SJSA1 (cell line): ENCODE results near the gene KASH5. TPM values are rescaled to one million over a fixed set of nuclear protein-coding genes. Genes with fewer than 3 reads are reported as not detected.

ENCODE experiments used
- DNase-seq, 2 experiments: peaks; one replicate each; pipeline ENCODE4 v3.0.0-alpha.2; 2015 to 2020; ENCODE audit warnings: low spot score in 2 of 2, low read depth in 1 of 2
- H3K27ac ChIP-seq: fragments of 250-450 bp; sonication (Bioruptor Pico); 2 replicates; pipeline ENCODE4 v1.5.1; 2020; ENCODE audit warnings: mild to moderate bottlenecking, moderate library complexity
- H3K27me3 ChIP-seq: fragments of 250-450 bp; sonication (Bioruptor Pico); replicated peaks from 2 replicates; pipeline ENCODE4 v1.5.1; 2020; ENCODE audit warnings: mild to moderate bottlenecking, moderate library complexity
- H3K36me3 ChIP-seq: fragments of 250-450 bp; sonication (Bioruptor Pico); 2 replicates; pipeline ENCODE4 v1.5.1; 2020; ENCODE audit warnings: mild to moderate bottlenecking
- H3K4me1 ChIP-seq: fragments of 250-450 bp; sonication (Bioruptor Pico); replicated peaks from 2 replicates; pipeline ENCODE4 v1.6.1; 2021; ENCODE audit warnings: mild to moderate bottlenecking
- H3K4me3 ChIP-seq: fragments of 250-450 bp; sonication (Bioruptor Pico); 2 replicates; pipeline ENCODE4 v1.5.1; 2020; ENCODE audit warnings: mild to moderate bottlenecking
- H3K9me3 ChIP-seq: fragments of 250-450 bp; sonication (Bioruptor Pico); replicated peaks from 2 replicates; pipeline ENCODE4 v1.5.1; 2020; ENCODE audit warnings: mild to moderate bottlenecking
- total RNA-seq: library from RNA; depleted of rRNA; stranded (reverse); fragments of >200 nt; shearing (Covaris generic); gene quantifications from 2 replicates; pipeline ENCODE4 v1.2.3, GENCODE V29; 2014

Gene KASH5
- total RNA-seq, 1 experiment from 2014 or later: not detected

DNA sequence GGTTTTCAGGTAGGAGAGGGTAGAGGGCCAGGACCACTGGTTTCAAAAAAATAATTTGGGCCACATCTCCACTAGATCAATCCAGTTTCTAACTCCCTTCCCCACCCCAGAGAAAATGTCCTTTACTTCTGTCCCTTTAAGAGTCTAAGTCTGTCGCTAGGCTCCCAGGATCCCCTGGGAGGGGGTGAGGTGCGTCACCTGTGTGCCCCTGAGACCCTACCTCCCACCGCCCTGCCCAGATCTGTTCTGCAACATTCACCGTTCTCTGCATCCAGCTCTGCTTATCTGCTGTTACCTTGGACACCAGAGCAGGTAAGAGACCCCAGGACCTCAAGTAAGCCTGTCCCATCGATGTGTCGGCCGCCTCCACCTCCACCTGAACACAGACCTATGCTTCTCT lies 37.1 kb downstream of the KASH5 start, which contains the start of gene GFY:
GFY (plus strand) TSS at position 211 of the 400 bp plus-strand sequence. CDS start 1,043 bp downstream, outside the sequence.
- peaks cover 93% of the 10 kb centered on the region for H3K27me3 ChIP-seq
- H3K4me3 ChIP-seq: no peak within 1 kb of the TSS
- no peak within 1 kb of the TSS for H3K27ac ChIP-seq
- no peak for DNase-seq
- peaks cover 16% of the 10 kb centered on the region for H3K4me1 ChIP-seq
- H3K36me3 ChIP-seq: no peaks in the 10 kb centered on the region
- peaks cover 2% of the 10 kb centered on the region; the same call in 1 of the 2 replicates for H3K9me3 ChIP-seq

- H3K27ac ChIP-seq: no peak overlapping the region
- H3K36me3 ChIP-seq: no peaks in the 10 kb centered on the region
- H3K27me3 ChIP-seq: peaks cover 89% of the 10 kb centered on the region
- H3K9me3 ChIP-seq: peaks cover 2% of the 10 kb centered on the region; the same call in 1 of the 2 replicates
- peaks cover 15% of the 10 kb centered on the region for H3K4me1 ChIP-seq
- no peak overlapping the region for H3K4me3 ChIP-seq
- no peak for DNase-seq
Observed at GRCh38 chr19:49425922-49426592, 38.0 kb downstream of the KASH5 start.

- Histone ChIP-seq H3K27ac (no peak overlapping the region), H3K9me3 (peaks cover 2% of the 10 kb centered on the region; the same call in 1 of the 2 replicates), H3K36me3 (no peaks in the 10 kb centered on the region), H3K4me1 (peaks cover 9% of the 10 kb centered on the region), H3K4me3 (no peak overlapping the region), H3K27me3 (peaks cover 91% of the 10 kb centered on the region)
- no peak for DNase-seq
Observed at GRCh38 chr19:49427339-49427738, 39.3 kb downstream of the KASH5 start.

GRCh38 chr19:49427855-49428546 lies 40.0 kb downstream of the KASH5 start:
- Histone ChIP-seq H3K27me3 (peaks cover 91% of the 10 kb centered on the region), H3K36me3 (no peaks in the 10 kb centered on the region), H3K27ac (no peak overlapping the region), H3K9me3 (peaks cover 2% of the 10 kb centered on the region; the same call in 1 of the 2 replicates), H3K4me1 (peaks cover 4% of the 10 kb centered on the region), H3K4me3 (no peak overlapping the region)
- DNase-seq: no peak

DNA sequence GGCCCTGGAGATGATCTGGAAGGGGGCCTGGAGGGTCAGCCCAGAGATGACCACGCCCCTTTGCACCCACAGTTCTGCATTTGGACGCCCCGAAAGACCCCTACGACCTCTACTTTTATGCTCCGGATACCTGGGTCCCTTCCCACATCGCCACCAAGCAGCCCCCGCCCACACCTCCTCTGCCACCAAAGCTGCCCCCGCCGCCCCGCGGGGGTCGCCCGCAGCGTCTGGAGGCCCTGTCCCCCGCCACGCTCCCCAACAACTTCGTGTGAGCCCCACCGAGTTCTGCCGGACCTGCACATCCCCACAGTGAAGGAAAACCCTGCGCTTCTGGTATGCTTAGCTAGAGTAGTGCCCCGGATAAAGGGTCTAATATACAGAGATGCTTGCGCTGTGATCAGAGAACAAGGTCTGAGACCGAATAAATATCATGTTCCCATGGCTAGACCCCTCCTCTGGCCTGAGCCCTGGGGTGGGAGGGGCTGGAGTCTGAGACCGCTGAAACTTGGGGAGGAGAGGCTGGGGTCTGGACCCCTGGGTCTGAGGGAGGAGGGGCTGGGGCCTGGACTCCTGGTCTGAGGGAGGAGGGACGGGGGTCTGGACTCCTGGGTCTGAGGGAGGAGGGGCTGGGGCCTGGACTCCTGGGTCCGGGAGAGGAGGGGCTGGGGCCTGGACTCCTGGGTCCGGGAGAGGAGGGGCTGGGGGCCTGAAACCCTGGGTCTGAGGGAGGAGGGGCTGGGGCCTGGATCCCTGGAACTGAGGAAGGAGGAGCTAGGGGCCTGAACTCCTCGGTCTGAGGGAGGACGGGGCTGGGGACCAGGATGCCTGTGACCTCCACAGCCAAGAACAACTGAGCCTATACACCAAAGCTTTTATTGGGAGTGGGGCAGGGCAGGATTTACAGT lies 40.8 kb downstream of the KASH5 start:
- H3K4me1 ChIP-seq: peaks cover 4% of the 10 kb centered on the region
- H3K27me3 ChIP-seq: peaks cover 91% of the 10 kb centered on the region
- H3K27ac ChIP-seq: no peak overlapping the region
- DNase-seq: no peak
- no peak overlapping the region for H3K4me3 ChIP-seq
- H3K36me3 ChIP-seq: no peaks in the 10 kb centered on the region
- peaks cover under 1% of the 10 kb centered on the region; the same call in 1 of the 2 replicates for H3K9me3 ChIP-seq

GRCh38 chr19:49430172-49430677 lies 42.2 kb downstream of the KASH5 start:
- peaks cover 86% of the 10 kb centered on the region for H3K27me3 ChIP-seq
- H3K27ac ChIP-seq: no peak overlapping the region
- H3K4me1 ChIP-seq: peaks cover 4% of the 10 kb centered on the region
- H3K9me3 ChIP-seq: no peaks in the 10 kb centered on the region; the same call in 1 of the 2 replicates
- H3K4me3 ChIP-seq: no peak overlapping the region
- H3K36me3 ChIP-seq: no peaks in the 10 kb centered on the region
- DNase-seq: no peak

DNA sequence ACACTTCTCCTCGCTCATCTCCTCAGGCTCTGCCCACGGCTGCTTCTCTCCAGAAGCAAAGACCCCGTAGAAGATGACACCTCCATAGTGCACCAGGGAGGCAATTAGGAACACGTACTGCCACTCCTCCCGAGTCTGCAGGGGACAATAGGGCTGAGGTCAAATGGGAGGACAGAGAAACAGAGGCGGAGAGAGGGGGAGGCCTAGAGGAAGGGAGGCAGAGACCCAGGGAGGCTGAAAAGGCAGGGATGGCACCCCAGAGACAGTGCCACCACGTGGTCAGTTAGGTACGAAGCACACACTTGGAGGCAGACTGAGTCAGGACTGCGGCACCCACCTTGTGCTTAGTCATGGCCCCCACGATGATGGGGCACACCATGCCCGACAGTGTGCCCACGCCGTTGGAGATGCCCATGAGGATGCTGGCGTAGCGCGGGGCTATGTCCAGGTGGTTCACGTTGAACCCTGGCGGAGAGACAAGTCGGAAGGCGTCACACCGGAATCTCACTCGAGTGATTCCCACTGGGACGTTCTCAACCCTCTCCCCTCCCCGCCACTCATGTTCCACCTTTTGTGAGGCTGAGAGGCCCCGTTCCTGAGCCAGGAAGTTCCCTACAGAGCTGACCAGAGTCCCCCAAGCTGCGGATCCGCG lies 42.8 kb downstream of the KASH5 start:
- Histone ChIP-seq H3K27me3 (peaks cover 86% of the 10 kb centered on the region), H3K4me1 (peaks cover 4% of the 10 kb centered on the region), H3K4me3 (no peak overlapping the region), H3K9me3 (no peaks in the 10 kb centered on the region; the same call in 1 of the 2 replicates), H3K36me3 (no peaks in the 10 kb centered on the region), H3K27ac (no peak overlapping the region)
- DNase-seq: no peak

DNA sequence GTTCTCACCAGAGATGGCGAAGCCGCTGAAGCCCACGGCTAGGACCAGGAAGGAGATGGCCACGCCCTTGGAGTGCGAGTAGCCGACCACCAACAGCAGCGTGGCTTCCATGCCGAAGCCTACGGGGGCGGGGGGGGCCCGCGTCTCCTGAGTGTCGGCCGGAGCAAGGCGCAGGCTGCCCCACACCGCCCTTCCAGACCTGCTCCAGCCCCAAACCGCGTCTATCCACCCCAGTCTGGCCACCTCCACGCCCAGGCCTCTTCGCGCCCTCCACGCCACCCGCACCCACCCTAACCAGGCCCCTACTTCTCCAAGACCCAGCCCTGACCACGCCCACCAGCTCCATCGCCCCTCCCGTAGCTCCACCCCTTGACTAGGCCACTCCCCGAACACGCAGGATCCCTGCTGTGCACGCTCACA lies 43.3 kb downstream of the KASH5 start:
- no peak for DNase-seq
- Histone ChIP-seq H3K4me3 (no peak overlapping the region), H3K9me3 (peaks cover 3% of the 10 kb centered on the region; the same call in 1 of the 2 replicates), H3K27ac (no peak overlapping the region), H3K36me3 (no peaks in the 10 kb centered on the region), H3K27me3 (peaks cover 86% of the 10 kb centered on the region), H3K4me1 (no peaks in the 10 kb centered on the region; the same call in 1 of the 2 replicates)

DNA sequence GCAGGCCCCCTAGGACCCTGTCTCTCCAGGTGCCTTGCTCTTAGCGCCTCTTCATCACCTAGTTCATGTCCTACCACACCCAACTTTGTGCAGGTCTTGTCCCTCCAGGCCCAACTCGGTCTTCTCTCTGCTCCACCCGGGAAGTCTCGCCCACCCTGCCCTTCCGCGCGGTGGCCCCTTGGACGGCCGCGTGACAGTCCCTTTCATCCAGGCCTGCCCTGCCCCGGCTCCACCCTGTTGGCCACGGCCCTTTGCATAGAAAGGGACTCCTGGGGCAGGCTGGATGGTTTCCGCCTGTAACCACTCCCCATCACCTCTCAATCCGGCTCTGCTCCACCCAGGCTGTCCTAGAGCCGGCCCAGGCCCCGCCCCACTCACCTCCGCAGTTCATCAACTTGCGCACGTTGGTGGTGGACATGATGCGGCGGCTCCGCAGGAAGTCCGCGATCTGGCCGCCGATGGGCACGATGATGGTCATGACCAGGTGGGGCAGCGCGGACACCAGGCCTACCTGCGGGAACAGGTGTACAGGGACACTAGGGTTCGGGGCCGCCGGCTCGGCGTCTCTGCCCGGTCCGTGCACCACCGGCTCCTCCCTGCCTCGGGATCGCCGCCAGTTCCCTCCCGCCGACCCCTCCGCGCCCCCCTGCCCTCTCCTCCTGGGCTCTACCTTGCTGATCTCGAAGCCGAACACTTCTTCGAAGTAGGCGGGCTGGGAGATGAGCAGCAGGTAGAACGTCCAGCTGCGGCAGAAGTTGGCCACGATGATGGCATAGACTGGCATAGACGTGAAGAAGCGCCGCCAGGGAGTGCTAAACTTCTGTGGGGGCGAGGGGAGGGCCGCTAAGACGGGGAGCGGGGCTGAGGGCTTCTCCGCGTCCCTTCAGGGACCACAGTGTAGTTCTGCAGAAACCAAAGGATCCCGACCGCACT lies 44.4 kb downstream of the KASH5 start:
- Histone ChIP-seq H3K27me3 (peaks cover 83% of the 10 kb centered on the region), H3K4me1 (no peaks in the 10 kb centered on the region; the same call in 1 of the 2 replicates), H3K36me3 (no peaks in the 10 kb centered on the region)

DNA sequence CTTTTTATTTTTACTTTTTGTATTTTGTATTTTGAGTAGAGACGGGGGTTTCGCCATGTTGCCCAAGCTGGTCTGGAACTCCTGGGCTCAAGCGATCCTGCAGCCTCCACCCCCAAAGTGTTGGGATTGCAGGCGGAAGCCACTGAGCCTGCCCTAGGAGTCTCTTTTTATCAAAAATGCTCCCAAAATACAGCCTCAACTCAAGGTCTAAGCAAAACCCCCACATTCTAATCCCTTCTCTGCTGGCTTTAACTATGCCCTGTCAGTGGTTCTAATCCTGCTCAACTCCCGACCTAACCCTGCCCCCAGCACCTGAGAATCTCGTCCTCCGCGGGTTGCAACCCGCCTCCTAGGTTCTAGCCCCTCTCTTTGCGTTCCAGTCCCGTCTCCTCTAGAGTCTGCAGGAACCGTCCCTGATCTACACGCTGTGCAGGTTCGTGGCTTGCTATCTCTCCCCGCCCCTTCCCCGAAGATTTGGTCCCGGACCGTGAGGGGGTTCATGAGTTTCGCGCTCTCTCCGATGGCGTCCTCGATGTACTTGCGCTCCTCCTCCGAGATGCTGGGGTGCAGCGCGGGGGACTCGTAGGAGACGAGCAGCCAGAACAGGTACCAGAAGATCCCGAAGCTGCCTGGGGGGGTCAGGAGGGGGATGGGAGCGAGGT lies 45.3 kb downstream of the KASH5 start:
- Histone ChIP-seq H3K9me3 (peaks cover 3% of the 10 kb centered on the region; the same call in 1 of the 2 replicates), H3K27me3 (peaks cover 80% of the 10 kb centered on the region), H3K27ac (no peak overlapping the region), H3K4me3 (no peak overlapping the region), H3K36me3 (no peaks in the 10 kb centered on the region), H3K4me1 (no peaks in the 10 kb centered on the region; the same call in 1 of the 2 replicates)
- no peak for DNase-seq

More for the DNA sequence above, 44.4 kb downstream of the KASH5 start:
- DNase-seq: no peak
- H3K27ac ChIP-seq: no peak overlapping the region
- no peak overlapping the region for H3K4me3 ChIP-seq
- peaks cover 3% of the 10 kb centered on the region; the same call in 1 of the 2 replicates for H3K9me3 ChIP-seq

DNA sequence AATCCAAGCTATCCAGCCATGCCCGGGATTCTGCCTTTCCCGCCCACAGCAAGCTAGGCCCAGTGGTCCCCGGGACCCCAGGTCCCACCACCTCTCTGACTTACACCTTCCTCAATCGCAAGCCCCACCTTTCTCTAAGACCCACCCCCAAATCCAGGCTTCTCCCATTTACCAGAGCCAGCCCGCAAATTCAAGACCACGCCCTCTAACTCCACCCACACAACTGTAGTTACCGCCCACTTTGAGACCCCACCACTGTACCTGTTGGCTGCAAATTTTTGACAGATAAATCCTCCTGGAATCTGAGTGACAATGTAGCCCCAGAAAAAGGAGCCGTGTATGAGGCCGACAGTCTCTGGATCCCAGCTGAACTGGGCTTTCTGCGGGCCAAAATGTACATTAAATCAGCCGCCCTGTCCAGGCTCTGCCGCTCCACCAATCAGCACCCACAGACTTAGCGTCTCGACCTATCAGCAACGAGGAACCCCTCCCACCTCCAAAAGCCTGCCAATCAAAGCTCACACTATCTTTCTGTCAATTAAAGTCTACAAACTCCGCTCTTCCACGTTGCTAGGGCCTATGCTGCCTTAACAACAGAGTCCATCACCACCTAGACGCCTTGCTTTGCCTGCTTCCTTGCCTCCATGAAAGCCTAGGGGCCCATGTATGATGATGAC lies 47.0 kb downstream of the KASH5 start:
- DNase-seq: no peak
- H3K27me3 ChIP-seq: peaks cover 82% of the 10 kb centered on the region

More for the DNA sequence above, 47.0 kb downstream of the KASH5 start:
- Histone ChIP-seq H3K4me3 (no peak overlapping the region), H3K27ac (no peak overlapping the region), H3K9me3 (peaks cover 3% of the 10 kb centered on the region; the same call in 1 of the 2 replicates), H3K4me1 (no peaks in the 10 kb centered on the region), H3K36me3 (no peaks in the 10 kb centered on the region)
